ENCODE measurements around the gene HS6ST3. TPM values are rescaled to one million over a fixed set of nuclear protein-coding genes. Genes with fewer than 3 reads are reported as not detected.

The HS6ST3 gene
- total RNA-seq, 1 experiment from 2014 or later: 0.11 TPM

DNA sequence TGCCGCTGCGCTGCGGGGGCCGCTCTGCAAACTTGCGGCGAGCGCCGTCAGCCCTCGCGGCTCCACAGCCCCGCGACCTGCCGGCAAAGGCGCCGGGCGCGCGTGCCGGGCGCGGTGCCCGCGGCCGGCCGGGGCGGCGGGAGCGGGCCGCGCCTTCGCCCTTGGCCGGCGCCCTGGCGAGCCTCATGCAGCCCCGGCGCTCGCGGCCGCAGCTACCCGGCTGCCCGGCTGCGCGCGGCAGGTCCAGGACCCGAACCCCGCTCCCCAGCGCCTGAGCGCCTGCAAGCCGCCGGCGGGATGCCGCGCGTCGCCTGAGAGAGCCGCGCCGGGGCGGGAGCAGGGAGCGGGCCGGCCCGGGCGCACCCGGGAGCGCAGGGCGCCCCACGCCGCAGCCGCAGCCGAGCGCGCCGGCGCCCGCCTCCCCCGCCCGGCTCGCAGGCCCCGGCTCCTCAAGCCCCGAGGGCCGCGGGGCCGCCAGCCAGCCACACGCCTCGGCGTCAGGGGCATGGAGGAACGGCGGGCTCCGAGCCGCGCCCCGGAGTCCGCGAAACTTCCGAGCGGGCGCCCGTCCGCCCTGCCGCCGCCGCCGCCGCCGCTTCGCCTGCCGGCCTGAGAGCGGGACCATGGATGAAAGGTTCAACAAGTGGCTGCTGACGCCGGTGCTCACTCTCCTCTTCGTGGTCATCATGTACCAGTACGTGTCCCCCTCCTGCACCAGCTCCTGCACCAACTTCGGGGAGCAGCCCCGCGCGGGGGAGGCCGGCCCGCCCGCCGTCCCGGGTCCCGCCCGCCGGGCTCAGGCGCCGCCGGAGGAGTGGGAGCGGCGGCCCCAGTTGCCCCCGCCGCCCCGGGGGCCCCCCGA lies 564 bp downstream of the HS6ST3 start:
- no peaks in the 10 kb centered on the region for H4K20me1 ChIP-seq (ENCODE audit: low read length)
- H3K4me2 ChIP-seq (ENCODE audit: low read length): peak overlapping the region; percentile 88
- no TSS peak for BruUV-seq (replicated peaks)
- TF ChIP-seq, protein P1, sequence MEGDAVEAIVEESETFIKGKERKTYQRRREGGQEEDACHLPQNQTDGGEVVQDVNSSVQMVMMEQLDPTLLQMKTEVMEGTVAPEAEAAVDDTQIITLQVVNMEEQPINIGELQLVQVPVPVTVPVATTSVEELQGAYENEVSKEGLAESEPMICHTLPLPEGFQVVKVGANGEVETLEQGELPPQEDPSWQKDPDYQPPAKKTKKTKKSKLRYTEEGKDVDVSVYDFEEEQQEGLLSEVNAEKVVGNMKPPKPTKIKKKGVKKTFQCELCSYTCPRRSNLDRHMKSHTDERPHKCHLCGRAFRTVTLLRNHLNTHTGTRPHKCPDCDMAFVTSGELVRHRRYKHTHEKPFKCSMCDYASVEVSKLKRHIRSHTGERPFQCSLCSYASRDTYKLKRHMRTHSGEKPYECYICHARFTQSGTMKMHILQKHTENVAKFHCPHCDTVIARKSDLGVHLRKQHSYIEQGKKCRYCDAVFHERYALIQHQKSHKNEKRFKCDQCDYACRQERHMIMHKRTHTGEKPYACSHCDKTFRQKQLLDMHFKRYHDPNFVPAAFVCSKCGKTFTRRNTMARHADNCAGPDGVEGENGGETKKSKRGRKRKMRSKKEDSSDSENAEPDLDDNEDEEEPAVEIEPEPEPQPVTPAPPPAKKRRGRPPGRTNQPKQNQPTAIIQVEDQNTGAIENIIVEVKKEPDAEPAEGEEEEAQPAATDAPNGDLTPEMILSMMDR (conservative IDR thresholded peaks at IDR 0.05; ENCODE audit: low read depth, low read length): no peak
- no peak for TF ChIP-seq EZH2 (IDR thresholded peaks at IDR 0.05; ENCODE audit: low read length, unreplicated experiment)
- no peak for TF ChIP-seq EZH2phosphoT487 (IDR thresholded peaks at IDR 0.05; ENCODE audit: borderline replicate concordance, low read length)
- H3K9me2 ChIP-seq (replicated peaks; ENCODE audit: low read length): no peaks in the 10 kb centered on the region
- intact Hi-C loops (cut with micrococcal nuclease): no loop called here
- peak overlapping the region; percentile 70 for H3K4me3 ChIP-seq (ENCODE audit: low read length)
- POLR2A ChIA-PET (ENCODE audit: unreplicated experiment): no interaction called here
- ATAC-seq (peak; percentile 35), DNase-seq (no peak)
- CTCF ChIA-PET: no interaction called here
- peak overlapping the region; percentile 75 for H2AFZ ChIP-seq (ENCODE audit: low read length)
- H3K27me3 ChIP-seq (ENCODE audit: low read length): peaks cover 50% of the 10 kb centered on the region
- peaks cover 15% of the 10 kb centered on the region for H3K4me1 ChIP-seq (ENCODE audit: insufficient read depth, low read length)
- no peaks in the 10 kb centered on the region for H3F3A ChIP-seq (ENCODE audit: low read length, unreplicated experiment)
- H3K9me3 ChIP-seq (ENCODE audit: low read length): no peaks in the 10 kb centered on the region
- no peaks in the 10 kb centered on the region for H3K79me2 ChIP-seq (ENCODE audit: low read length)
- no peak overlapping the region for H3K27ac ChIP-seq (ENCODE audit: low read length)
- H3K36me3 ChIP-seq (ENCODE audit: low read depth, low read length): no peaks in the 10 kb centered on the region
- no peak overlapping the region for H3K9ac ChIP-seq (ENCODE audit: low read length)

DNA sequence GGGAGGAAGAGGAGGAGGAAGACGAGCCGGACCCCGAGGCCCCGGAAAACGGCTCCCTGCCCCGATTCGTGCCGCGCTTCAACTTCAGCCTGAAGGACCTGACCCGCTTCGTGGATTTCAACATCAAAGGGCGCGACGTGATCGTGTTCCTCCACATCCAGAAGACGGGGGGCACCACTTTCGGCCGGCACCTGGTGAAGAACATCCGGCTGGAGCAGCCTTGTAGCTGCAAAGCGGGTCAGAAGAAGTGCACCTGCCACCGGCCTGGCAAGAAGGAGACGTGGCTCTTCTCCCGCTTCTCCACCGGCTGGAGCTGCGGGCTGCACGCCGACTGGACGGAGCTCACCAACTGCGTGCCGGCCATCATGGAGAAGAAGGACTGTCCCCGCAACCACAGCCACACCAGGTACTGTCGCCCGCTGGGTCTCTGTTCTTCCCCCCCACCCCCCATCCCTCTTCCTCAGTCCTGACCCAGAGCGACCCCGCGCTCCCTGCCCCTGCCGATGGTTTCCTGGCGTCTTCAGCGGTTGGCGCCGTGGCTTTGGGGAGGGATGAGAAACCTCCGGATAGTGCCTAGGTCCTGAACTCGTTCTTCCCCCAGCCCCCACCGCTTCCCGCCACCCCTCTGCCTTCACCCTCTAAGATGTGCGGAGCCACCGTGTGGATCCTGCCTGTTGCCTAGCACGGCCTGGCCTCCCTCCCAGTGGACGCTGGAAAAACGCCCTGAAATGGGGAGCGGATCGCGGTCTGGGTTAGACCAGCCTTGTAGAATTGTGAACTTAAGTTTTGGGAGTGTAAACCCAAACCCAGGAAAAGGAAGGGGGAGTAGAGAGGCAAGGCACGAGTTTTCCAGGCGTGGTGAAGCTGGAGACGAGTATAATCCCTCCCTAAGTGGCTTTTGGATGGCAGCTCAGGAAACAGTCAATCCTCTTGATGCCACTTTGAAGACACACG lies 1.5 kb downstream of the HS6ST3 start:
- CTCF ChIA-PET: no interaction called here
- H3K4me3 ChIP-seq (ENCODE audit: low read length): peak overlapping the region; percentile 58
- DNase-seq: no peak
- H3F3A ChIP-seq (ENCODE audit: low read length, unreplicated experiment): no peaks in the 10 kb centered on the region
- BruUV-seq (replicated peaks): no TSS peak
- H3K36me3 ChIP-seq (ENCODE audit: low read depth, low read length): no peaks in the 10 kb centered on the region
- peaks cover 50% of the 10 kb centered on the region for H3K27me3 ChIP-seq (ENCODE audit: low read length)
- H2AFZ ChIP-seq (ENCODE audit: low read length): peak overlapping the region; percentile 55; the same call in 1 of the 2 replicates
- H3K9me3 ChIP-seq (ENCODE audit: low read length): no peaks in the 10 kb centered on the region
- H4K20me1 ChIP-seq (ENCODE audit: low read length): no peaks in the 10 kb centered on the region
- peak overlapping the region; percentile 76 for H3K4me2 ChIP-seq (ENCODE audit: low read length)
- H3K4me1 ChIP-seq (ENCODE audit: insufficient read depth, low read length): peaks cover 15% of the 10 kb centered on the region
- no peak overlapping the region for H3K9ac ChIP-seq (ENCODE audit: low read length)
- intact Hi-C loops (cut with micrococcal nuclease): no loop called here
- no peaks in the 10 kb centered on the region for H3K9me2 ChIP-seq (replicated peaks; ENCODE audit: low read length)
- no peaks in the 10 kb centered on the region for H3K79me2 ChIP-seq (ENCODE audit: low read length)
- peak; percentile 35 for ATAC-seq
- POLR2A ChIA-PET (ENCODE audit: unreplicated experiment): no interaction called here
- TF ChIP-seq EZH2 (IDR thresholded peaks at IDR 0.05; ENCODE audit: low read length, unreplicated experiment): peak; percentile 21
- TF ChIP-seq, protein P1 (conservative IDR thresholded peaks at IDR 0.05; ENCODE audit: low read depth, low read length): no peak
- no peak overlapping the region for H3K27ac ChIP-seq (ENCODE audit: low read length)

Measured in PC-3 (cell line).